HG02759 (cell line): ENCODE measurements around the gene CCNY.

ENCODE experiments used
- ATAC-seq: cut with Tn5 transposase; IDR thresholded peaks from one replicate; pipeline ENCODE4 v1.9.1; 2021; ENCODE audit warnings: mild to moderate bottlenecking, moderate library complexity; ENCODE audit not compliant: unreplicated experiment

Gene CCNY

DNA sequence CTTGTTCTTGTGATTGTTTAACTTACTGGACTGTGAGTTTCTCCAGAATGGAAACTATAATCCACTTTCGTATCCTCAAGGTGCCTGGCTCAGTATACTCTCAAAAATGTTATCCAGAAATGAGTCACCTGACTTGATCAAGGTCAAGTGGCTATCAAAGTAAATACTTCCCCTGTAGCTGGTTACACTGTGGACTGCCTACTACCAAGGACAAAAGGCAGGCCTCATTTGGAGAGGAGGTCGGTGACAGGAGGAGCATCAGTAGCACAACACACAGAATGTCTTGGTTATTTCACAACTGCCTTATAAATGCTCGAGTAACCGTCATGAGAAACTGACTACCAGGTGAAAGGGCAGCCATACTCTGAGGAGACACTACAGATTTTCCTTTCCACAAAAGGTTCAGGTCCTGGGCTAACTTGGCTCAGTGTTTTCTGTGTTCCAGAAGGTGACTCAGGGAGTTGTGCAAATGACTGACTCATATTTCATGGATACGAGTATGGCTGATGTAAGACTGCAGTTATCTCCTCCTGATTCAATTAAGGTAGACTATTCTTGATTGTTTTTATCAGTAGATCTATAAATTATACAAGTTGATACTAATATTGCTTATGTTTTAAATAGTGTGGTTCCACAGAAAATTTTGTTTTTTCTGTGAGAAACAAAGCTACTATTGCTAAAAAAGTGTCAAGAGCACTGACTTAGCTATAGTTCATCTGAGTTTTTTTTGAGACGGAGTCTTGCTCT is 4.2 kb upstream of the CCNY start:
- no peak for ATAC-seq

DNA sequence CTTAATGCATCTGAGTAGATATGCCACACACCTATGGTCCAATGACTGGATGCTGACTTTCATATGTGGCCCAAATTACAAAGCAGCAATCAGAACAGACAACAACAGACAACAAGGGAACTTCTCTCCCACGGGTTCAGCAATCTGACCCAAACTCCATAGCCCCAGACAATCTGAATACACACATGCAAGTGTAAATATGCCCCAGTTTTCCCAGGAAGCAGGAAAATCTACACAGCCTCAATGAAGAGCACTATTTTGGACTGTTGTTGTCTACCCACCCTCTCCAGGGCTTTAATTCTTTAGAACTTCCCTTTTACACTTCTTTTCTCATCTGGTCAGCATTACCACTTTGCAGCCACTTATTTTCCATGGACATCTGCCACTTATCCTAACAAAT is 2.0 kb upstream of the CCNY start:
- ATAC-seq, result no peak

- peak; percentile 2 for ATAC-seq
Observed at GRCh38 chr10:35335133-35336083, 901 bp upstream of the CCNY start.

GRCh38 chr10:35336921-35337823 is 863 bp downstream of the CCNY start:
- peak; percentile 2 for ATAC-seq

- peak; percentile 48 for ATAC-seq
Observed at GRCh38 chr10:35339942-35340341, 3.6 kb downstream of the CCNY start.

- no peak for ATAC-seq
Observed at GRCh38 chr10:35340975-35341374, 4.7 kb downstream of the CCNY start.

- peak; percentile 72 for ATAC-seq
Observed at GRCh38 chr10:35341521-35341920, 5.2 kb downstream of the CCNY start.

DNA sequence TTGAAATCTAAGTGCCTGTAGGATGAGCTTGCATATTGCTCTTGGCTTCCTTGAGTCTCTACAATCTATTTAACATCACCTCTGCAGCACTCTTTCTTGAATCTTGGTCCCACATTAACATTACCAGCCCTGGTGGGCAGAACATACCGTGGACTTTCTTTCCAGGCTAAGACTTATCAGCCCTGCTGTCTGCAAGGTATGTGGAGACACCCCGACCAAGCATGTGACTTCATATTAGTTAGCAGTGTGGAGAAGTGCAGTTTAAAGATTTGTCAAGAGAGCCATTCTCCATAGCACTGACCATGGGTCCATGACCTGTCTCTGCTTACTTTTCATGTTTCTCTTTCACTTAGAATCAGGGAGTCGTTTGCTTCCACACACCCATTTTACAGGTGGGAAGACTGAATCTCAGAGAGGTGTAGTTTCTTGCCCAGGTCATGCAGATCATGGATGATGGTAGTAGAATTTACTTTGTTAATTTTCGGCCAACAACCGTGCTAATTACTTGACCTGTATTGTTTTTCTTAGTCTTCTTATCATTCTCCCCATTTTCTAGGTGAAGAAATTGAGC is 6.0 kb downstream of the CCNY start:
- no peak for ATAC-seq

DNA sequence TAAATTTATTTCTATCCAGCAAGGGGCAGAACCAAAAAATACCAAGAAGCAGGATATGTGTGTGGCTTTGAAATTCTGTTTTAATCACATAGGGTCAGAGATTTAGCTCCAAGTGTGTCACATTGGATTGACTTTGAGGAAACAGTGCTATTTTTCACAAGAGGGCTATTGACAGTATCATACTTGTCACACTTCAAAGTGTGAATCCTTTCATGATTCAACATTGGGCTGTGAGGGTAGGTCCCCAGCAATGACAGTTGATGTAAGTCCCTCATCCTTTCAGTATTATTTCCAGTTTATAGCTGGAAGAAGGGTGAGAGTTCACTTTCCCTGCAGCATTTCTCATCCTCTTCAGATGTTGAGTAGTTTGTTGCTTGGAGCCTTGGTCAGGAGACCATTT is 7.4 kb downstream of the CCNY start:
- ATAC-seq, result no peak

DNA sequence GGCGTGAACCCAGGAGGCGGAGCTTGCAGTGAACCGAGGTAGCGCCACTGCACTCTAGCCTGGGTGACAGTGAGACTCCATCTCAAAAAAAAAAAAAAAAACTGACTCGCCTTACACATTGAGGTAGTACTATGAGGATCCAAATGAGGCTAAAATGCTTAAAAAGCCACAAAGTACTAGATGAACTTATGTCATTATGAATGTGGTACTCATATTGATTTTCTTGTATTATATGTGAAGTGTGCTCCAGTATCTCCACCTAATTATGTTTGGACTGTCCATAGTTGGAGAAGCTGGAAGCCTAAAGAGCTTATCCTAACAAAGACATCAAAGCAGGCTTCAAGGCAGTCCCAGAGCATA is 9.1 kb downstream of the CCNY start:
- ATAC-seq, result no peak

DNA sequence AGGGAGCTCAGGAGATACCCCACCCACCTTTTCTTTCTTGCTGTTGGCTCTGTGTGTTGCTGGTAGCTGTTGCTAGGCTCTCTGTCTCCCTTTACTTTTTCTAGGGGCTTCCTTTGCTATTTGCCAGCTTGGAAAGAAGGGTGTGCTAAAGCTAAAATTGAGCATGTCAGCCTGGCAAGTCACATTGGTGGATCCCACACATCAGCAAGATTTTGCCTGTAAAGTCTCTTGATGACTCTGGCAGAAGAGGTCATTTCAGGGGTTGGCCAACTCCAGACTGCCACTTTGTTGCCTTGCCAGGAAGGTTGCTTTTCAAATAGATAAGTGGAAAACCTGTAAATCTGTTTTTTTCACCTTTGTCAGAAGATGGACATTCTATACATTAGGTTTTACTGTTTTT is 9.9 kb downstream of the CCNY start:
- no peak for ATAC-seq

DNA sequence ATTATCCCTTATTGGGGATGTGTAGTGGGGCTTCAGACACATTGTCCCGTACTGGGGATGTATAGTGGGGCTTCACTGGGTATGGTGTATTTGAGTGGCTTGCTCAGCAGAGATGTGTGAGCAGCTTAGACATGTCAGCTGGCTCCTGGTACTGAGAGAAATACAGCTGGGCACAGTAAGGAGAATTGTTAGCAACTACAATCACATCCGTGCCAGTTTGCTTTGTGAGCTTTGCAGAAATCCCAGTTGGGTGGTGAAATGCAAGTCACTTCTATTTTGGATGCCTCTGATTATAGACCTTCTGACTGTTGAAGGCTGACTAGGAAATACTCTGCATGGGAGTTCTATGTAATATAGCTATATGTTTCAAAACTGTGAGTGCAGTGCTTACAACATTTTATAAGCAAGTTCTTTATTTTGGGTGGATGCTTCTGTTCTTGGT is 10.8 kb downstream of the CCNY start:
- no peak for ATAC-seq

GRCh38 chr10:35347899-35348608 is 11.7 kb downstream of the CCNY start:
- no peak for ATAC-seq

- no peak for ATAC-seq
Observed at GRCh38 chr10:35348609-35349388, 12.5 kb downstream of the CCNY start.

DNA sequence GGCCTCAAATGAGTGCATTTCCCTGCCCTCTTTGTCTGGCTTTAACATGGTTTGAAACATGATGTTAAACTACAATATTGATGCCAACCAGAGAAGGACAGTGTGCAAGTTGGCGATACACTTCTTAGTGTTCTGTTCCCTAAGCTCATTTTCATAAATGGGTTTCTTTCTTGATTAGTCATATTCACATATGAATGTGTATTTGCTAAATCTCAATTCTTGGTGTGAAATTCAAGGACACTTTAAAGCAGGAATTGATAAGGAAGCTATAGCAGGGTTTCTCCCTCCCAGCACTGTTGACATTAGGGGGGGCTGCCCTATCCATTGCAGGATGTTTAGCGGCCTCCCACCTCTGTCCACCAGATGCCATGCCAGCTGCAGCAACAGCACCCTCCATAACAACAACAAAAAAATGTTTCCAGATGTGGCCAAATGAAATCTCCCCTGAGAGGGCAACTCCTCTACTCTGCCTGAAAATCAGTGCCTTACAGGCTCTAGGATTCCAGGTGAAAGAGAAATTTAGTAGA is 13.1 kb downstream of the CCNY start:
- ATAC-seq, result no peak

DNA sequence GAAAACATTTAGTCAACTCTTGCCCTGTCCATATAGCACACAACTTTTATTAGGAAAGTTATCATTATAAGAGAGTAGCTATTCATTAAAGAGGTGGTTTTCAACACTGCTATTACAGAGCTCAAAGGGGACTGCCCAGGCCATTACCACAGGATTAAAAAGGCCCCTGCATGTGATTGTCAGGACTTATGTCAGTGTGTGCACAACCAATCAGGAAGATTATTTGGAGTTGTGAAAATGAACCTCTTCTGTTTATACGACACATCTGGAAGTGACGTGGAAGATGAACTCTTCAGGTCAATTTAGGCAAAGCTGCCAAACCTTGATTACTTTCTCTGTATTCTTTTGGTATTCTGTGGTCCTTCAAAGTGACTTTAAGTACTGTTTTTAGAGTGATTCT is 14.7 kb downstream of the CCNY start:
- no peak for ATAC-seq

DNA sequence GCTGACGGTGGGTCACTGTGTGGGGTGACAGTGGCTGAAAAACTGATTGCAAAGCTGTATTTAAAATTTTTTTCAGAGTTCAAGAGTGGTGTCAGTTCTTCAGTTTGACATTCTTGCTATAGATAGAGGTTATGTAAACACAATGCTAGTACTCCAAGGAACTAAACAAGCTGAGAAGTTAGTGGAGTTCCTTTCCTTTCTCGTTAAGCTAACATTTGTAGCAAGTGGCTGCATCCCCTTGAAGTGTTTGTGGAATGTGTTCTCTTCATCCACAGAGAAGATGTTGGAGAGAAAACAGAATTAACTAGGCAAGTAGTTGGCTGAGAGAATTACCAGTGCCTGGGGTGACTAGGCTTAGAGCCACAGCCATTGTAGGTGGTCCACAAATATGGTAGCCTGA is 15.8 kb downstream of the CCNY start:
- ATAC-seq, result no peak

GRCh38 chr10:35352512-35352911 is 16.2 kb downstream of the CCNY start:
- no peak for ATAC-seq

GRCh38 chr10:35353395-35353794 is 17.1 kb downstream of the CCNY start:
- ATAC-seq, result no peak
